WTC11 (cell line): ENCODE data around the gene ZFY.

Experiments used
- ATF1 ChIP-seq: sonication (generic); formaldehyde crosslinking; IDR thresholded peaks from 2 replicates; pipeline ENCODE4 v1.8.1; 2023; ENCODE audit warnings: mild to moderate bottlenecking, moderate library complexity, missing genetic modification reagents
- CBFB ChIP-seq: sonication (generic); formaldehyde crosslinking; IDR thresholded peaks from 2 replicates; pipeline ENCODE4 v1.8.1; 2022; ENCODE audit warnings: mild to moderate bottlenecking, low read depth, missing genetic modification reagents
- ELF4 ChIP-seq: sonication (generic); formaldehyde crosslinking; IDR thresholded peaks from 2 replicates; pipeline ENCODE4 v1.8.1; 2022; ENCODE audit warnings: low read depth, mild to moderate bottlenecking, moderate library complexity, missing genetic modification reagents
- GRHL2 ChIP-seq: fragments of 250-450 bp; sonication (Bioruptor Pico); IDR thresholded peaks from 2 replicates; pipeline ENCODE4 v1.8.0; 2022; ENCODE audit warnings: mild to moderate bottlenecking, moderate library complexity; ENCODE audit not compliant: insufficient replicate concordance, severe bottlenecking
- NFYB ChIP-seq: sonication (generic); formaldehyde crosslinking; conservative IDR thresholded peaks from 2 replicates; pipeline ENCODE4 v1.8.0; 2022; ENCODE audit warnings: low read depth, missing genetic modification reagents
- SMAD3 ChIP-seq: sonication (generic); formaldehyde crosslinking; IDR thresholded peaks from 2 replicates; pipeline ENCODE4 v1.8.0; 2022; ENCODE audit warnings: missing genetic modification reagents, mild to moderate bottlenecking, borderline replicate concordance
- ZNF232 ChIP-seq: sonication (generic); formaldehyde crosslinking; IDR thresholded peaks from 2 replicates; pipeline ENCODE4 v1.8.0; 2022; ENCODE audit warnings: mild to moderate bottlenecking, missing genetic modification reagents
- ZNF671 ChIP-seq: fragments of 250-450 bp; sonication (Bioruptor Pico); IDR thresholded peaks from 2 replicates; pipeline ENCODE4 v1.8.0; 2021; ENCODE audit warnings: mild to moderate bottlenecking
- TF ChIP-seq, protein P1 (sequence below): fragments of 200-600 bp; IDR thresholded peaks from 2 replicates; pipeline ENCODE4 v1.8.0; 2022; ENCODE audit warnings: antibody characterized with exemption
- TF ChIP-seq, protein P2 (sequence below): sonication (generic); formaldehyde crosslinking; conservative IDR thresholded peaks from 2 replicates; pipeline ENCODE4 v1.8.1; 2023; ENCODE audit warnings: mild to moderate bottlenecking, low read depth, missing genetic modification reagents, moderate library complexity

DNA sequence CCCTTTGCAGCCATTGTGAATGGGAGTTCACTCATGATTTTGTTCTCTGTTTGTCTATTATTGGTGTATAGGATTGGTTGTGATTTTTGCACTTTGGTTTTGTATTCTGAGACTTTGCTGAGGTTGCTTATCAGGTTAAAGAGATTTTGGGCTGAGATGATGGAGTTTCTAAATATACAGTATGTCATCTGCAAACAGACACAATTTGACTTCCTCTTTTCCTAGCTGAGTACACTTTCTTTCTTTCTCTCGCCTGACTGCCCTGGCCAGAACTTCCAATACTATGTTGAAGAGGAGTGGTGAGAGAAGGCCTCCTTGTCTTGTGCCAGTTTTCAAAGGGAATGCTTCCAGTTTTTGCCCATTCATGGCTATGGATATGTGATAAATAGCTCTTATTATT is 81.4 kb downstream of the ZFY start:
- TF ChIP-seq, protein P1, sequence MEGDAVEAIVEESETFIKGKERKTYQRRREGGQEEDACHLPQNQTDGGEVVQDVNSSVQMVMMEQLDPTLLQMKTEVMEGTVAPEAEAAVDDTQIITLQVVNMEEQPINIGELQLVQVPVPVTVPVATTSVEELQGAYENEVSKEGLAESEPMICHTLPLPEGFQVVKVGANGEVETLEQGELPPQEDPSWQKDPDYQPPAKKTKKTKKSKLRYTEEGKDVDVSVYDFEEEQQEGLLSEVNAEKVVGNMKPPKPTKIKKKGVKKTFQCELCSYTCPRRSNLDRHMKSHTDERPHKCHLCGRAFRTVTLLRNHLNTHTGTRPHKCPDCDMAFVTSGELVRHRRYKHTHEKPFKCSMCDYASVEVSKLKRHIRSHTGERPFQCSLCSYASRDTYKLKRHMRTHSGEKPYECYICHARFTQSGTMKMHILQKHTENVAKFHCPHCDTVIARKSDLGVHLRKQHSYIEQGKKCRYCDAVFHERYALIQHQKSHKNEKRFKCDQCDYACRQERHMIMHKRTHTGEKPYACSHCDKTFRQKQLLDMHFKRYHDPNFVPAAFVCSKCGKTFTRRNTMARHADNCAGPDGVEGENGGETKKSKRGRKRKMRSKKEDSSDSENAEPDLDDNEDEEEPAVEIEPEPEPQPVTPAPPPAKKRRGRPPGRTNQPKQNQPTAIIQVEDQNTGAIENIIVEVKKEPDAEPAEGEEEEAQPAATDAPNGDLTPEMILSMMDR: no peak
- TF ChIP-seq ELF4 (CRISPR knock-in tag) (no peak), ZNF671 (no peak), NFYB (CRISPR knock-in tag) (no peak), ZNF232 (CRISPR knock-in tag) (no peak), GRHL2 (no peak), CBFB (CRISPR knock-in tag) (no peak), SMAD3 (CRISPR knock-in tag) (no peak), ATF1 (CRISPR knock-in tag) (no peak)
- TF ChIP-seq, protein P2, sequence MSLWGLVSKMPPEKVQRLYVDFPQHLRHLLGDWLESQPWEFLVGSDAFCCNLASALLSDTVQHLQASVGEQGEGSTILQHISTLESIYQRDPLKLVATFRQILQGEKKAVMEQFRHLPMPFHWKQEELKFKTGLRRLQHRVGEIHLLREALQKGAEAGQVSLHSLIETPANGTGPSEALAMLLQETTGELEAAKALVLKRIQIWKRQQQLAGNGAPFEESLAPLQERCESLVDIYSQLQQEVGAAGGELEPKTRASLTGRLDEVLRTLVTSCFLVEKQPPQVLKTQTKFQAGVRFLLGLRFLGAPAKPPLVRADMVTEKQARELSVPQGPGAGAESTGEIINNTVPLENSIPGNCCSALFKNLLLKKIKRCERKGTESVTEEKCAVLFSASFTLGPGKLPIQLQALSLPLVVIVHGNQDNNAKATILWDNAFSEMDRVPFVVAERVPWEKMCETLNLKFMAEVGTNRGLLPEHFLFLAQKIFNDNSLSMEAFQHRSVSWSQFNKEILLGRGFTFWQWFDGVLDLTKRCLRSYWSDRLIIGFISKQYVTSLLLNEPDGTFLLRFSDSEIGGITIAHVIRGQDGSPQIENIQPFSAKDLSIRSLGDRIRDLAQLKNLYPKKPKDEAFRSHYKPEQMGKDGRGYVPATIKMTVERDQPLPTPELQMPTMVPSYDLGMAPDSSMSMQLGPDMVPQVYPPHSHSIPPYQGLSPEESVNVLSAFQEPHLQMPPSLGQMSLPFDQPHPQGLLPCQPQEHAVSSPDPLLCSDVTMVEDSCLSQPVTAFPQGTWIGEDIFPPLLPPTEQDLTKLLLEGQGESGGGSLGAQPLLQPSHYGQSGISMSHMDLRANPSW (CRISPR knock-in tag): no peak
